SK-N-SH (cell line): Measurements from ENCODE around the gene NECTIN1. TPM values are rescaled to one million over a fixed set of nuclear protein-coding genes. Genes with fewer than 3 reads are reported as not detected.

Experiments used
- CTCF ChIA-PET: fragments of 300-600, 350-600 bp; formaldehyde crosslinking; extraction: SDS; loops from one replicate; lab custom pipeline; 2021; lab: Yijun Ruan, JAX
- POLR2A ChIA-PET: fragments of 350-600 bp; sonication (Branson Sonifier 250); formaldehyde crosslinking; extraction: SDS; loops from one replicate; lab custom pipeline; 2020; ENCODE audit warnings: antibody characterized with exemption, inconsistent platforms; lab: Yijun Ruan, JAX
- DNase-seq: peaks from one replicate; pipeline ENCODE4 v3.0.0; 2012
- H2AFZ ChIP-seq: fragments of 200-600 bp; sonication (generic); 2 replicates; pipeline ENCODE4 v1.8.1; 2016; ENCODE audit warnings: antibody characterized with exemption, mild to moderate bottlenecking, low read depth
- H3F3A ChIP-seq: fragments of 200-600 bp; sonication (generic); replicated peaks from 2 replicates; pipeline ENCODE3; 2016; ENCODE audit warnings: antibody characterized with exemption, mild to moderate bottlenecking; ENCODE audit not compliant: insufficient read depth
- H3K27ac ChIP-seq, 2 experiments: fragments of 200-500 bp in 1 of 2; fragments of 200-600 bp in 1 of 2; sonication (Bioruptor generic) in 1 of 2; sonication (generic), shearing (Covaris generic) in 1 of 2; 2 replicates each; pipeline versions ENCODE4 v1.5.1 to v1.6.1; 2014 to 2016; ENCODE audit warnings: low read depth in 2 of 2, inconsistent platforms in 1 of 2, low read length in 1 of 2, mild to moderate bottlenecking in 1 of 2, mixed read lengths in 1 of 2
- H3K27me3 ChIP-seq: fragments of 200-600 bp; sonication (generic), shearing (Covaris generic); 2 replicates; pipeline ENCODE4 v1.6.1; 2016; ENCODE audit warnings: mixed run types; ENCODE audit not compliant: insufficient read depth
- H3K36me3 ChIP-seq, 2 experiments: fragments of 200-500 bp in 1 of 2; fragments of 200-600 bp in 1 of 2; sonication (Bioruptor generic) in 1 of 2; sonication (generic) in 1 of 2; replicated peaks in 1 of 2; 2 replicates each; pipeline versions ENCODE3 to v1.5.1; 2014 to 2016; ENCODE audit warnings: low read length in 1 of 2, mild to moderate bottlenecking in 1 of 2; ENCODE audit not compliant: insufficient read depth in 2 of 2, control insufficient read depth in 1 of 2
- H3K4me1 ChIP-seq, 2 experiments: fragments of 200-500 bp in 1 of 2; fragments of 200-600 bp in 1 of 2; sonication (Bioruptor generic) in 1 of 2; sonication (generic), shearing (Covaris generic) in 1 of 2; 2 replicates each; pipeline versions ENCODE4 v1.5.1 to v1.6.1; 2014 to 2016; ENCODE audit warnings: low read depth in 1 of 2, low read length in 1 of 2, mixed run types in 1 of 2; ENCODE audit not compliant: insufficient read depth in 2 of 2, control insufficient read depth in 1 of 2
- H3K4me2 ChIP-seq: fragments of 200-600 bp; sonication (generic), shearing (Covaris generic); 2 replicates; pipeline ENCODE4 v1.6.1; 2017; ENCODE audit warnings: mixed run types
- H3K4me3 ChIP-seq, 2 experiments: fragments of 200-500 bp in 1 of 2; fragments of 200-600 bp in 1 of 2; sonication (Bioruptor generic) in 1 of 2; sonication (generic), shearing (Covaris generic) in 1 of 2; 2 replicates each; pipeline versions ENCODE4 v1.5.1 to v1.8.1; 2014 to 2016; ENCODE audit warnings: low read depth in 2 of 2, inconsistent platforms in 1 of 2, low read length in 1 of 2, mild to moderate bottlenecking in 1 of 2, mixed read lengths in 1 of 2, moderate library complexity in 1 of 2
- H3K79me2 ChIP-seq: fragments of 200-600 bp; sonication (generic); 2 replicates; pipeline ENCODE4 v1.8.1; 2017; ENCODE audit warnings: mild to moderate bottlenecking; ENCODE audit not compliant: insufficient read depth
- H3K9ac ChIP-seq: fragments of 200-600 bp; sonication (generic); 2 replicates; pipeline ENCODE4 v1.6.1; 2017; ENCODE audit warnings: mixed run types
- H3K9me2 ChIP-seq: fragments of 200-600 bp; sonication (generic); 2 replicates; pipeline ENCODE4 v1.6.1; 2017; ENCODE audit warnings: mixed run types
- H3K9me3 ChIP-seq: fragments of 200-600 bp; sonication (generic); 2 replicates; pipeline ENCODE4 v1.6.1; 2017; ENCODE audit warnings: mixed run types, mild to moderate bottlenecking, moderate library complexity
- H4K20me1 ChIP-seq: fragments of 200-600 bp; sonication (generic); 2 replicates; pipeline ENCODE4 v1.6.1; 2017; ENCODE audit warnings: mild to moderate bottlenecking, mixed run types; ENCODE audit not compliant: insufficient read depth
- ELF1 ChIP-seq: IDR thresholded peaks from 2 replicates; pipeline ENCODE4 v1.4.0; 2012
- EZH2phosphoT487 ChIP-seq: fragments of 200-600 bp; sonication (generic); IDR thresholded peaks from 2 replicates; pipeline ENCODE4 v1.6.1; 2017; ENCODE audit warnings: low read depth, mixed run types, mild to moderate bottlenecking, antibody characterized with exemption, moderate library complexity, borderline replicate concordance
- FOSL2 ChIP-seq: IDR thresholded peaks from 2 replicates; pipeline ENCODE4 v1.4.0; 2012; ENCODE audit warnings: low read depth, mild to moderate bottlenecking, moderate library complexity, borderline replicate concordance
- MEF2A ChIP-seq: IDR thresholded peaks from 2 replicates; pipeline ENCODE4 v1.4.0; 2012; ENCODE audit warnings: low read depth, borderline replicate concordance
- MXI1 ChIP-seq: IDR thresholded peaks from 2 replicates; pipeline ENCODE4 v1.6.1; 2012; ENCODE audit warnings: mild to moderate bottlenecking, low read depth, low read length, improper control_type of control experiment
- REST ChIP-seq: IDR thresholded peaks from 2 replicates; pipeline ENCODE4 v1.6.1; 2012; ENCODE audit warnings: mild to moderate bottlenecking, low read depth, low read length, moderate library complexity
- RFX5 ChIP-seq: IDR thresholded peaks from 2 replicates; pipeline ENCODE4 v1.6.1; 2012; ENCODE audit warnings: mild to moderate bottlenecking, improper control_type of control experiment, low read length
- RXRA ChIP-seq: IDR thresholded peaks from 2 replicates; pipeline ENCODE4 v1.4.0; 2012; ENCODE audit warnings: low read depth, mild to moderate bottlenecking, borderline replicate concordance
- SIN3A ChIP-seq: IDR thresholded peaks from 2 replicates; pipeline ENCODE4 v1.6.1; 2012; ENCODE audit warnings: low read depth, mild to moderate bottlenecking, low read length, moderate library complexity, borderline replicate concordance
- TAF1 ChIP-seq: IDR thresholded peaks from 2 replicates; pipeline ENCODE4 v1.6.1; 2012; ENCODE audit warnings: low read depth, mild to moderate bottlenecking, low read length, moderate library complexity, borderline replicate concordance
- YY1 ChIP-seq: IDR thresholded peaks from 2 replicates; pipeline ENCODE4 v1.4.0; 2012; ENCODE audit warnings: low read depth, mild to moderate bottlenecking
- WGBS: methylation state at CpG from one replicate; pipeline ENCODE4 v1.1.6; 2017; ENCODE audit warnings: low lambda C conversion rate; 5-methylcytosine and 5-hydroxymethylcytosine counted together
- polyA plus RNA-seq, 3 experiments: library from polyadenylated mRNA; depleted of rRNA; stranded (reverse); fragments of >200 nt; gene quantifications; 2 replicates each; pipeline ENCODE4 v1.2.3, GENCODE V29; 2012
- TF ChIP-seq, protein P1 (sequence below): IDR thresholded peaks from 2 replicates; pipeline ENCODE4; 2012
- TF ChIP-seq, protein P2 (sequence below): IDR thresholded peaks from 2 replicates; pipeline ENCODE4 v1.4.0; 2012; ENCODE audit warnings: low read depth, borderline replicate concordance

Gene NECTIN1
- polyA plus RNA-seq, 1 of the 3 experiments (the other 2 are of a cell fraction), result 9.1 TPM

- Histone ChIP-seq H2AFZ (no peak overlapping the region), H3K79me2 (no peaks in the 10 kb centered on the region), H3K36me3 (no peaks in the 10 kb centered on the region), H3K4me2 (no peak overlapping the region), H4K20me1 (no peaks in the 10 kb centered on the region), H3K4me1 (peaks cover 0 to 23% of the 10 kb centered on the region in 2 experiments; a peak in 1 of 4 replicates), H3K9me2 (no peaks in the 10 kb centered on the region), H3K9me3 (no peaks in the 10 kb centered on the region), H3F3A (no peaks in the 10 kb centered on the region)
- CTCF ChIA-PET, result interaction anchor here (0.6 to 0.9 kb wide), 3 partner anchors 15 to 618 kb away, joined by 3 to 4 read pairs (median 3); no protein-coding TSS in a partner anchor
- 11% methylated on average over 2 of the region's 2 CpGs for WGBS
- TF ChIP-seq ELF1, result no peak
- TF ChIP-seq MEF2A, result no peak
- TF ChIP-seq EZH2phosphoT487, result no peak
- TF ChIP-seq FOSL2, result no peak
- no peak for TF ChIP-seq RXRA
- TF ChIP-seq, all 33 proteins: peak for 0
- Histone ChIP-seq H3K27me3 (peaks cover 7% of the 10 kb centered on the region; the same call in 1 of the 2 replicates), H3K27ac (no peak overlapping the region), H3K9ac (no peak overlapping the region), H3K4me3 (no peak overlapping the region)
- POLR2A ChIA-PET, result no interaction called here
- DNase-seq, result no peak
Observed at GRCh38 chr11:119758291-119758690, 29.3 kb upstream of the NECTIN1 start.

GRCh38 chr11:119757378-119757777 is 28.4 kb upstream of the NECTIN1 start:
- WGBS, result 34% methylated on average over 5 of the region's 5 CpGs
- CTCF ChIA-PET, result interaction anchor here (1.2 kb wide), 1 partner anchor 150 kb away, joined by 3 read pairs; no protein-coding TSS in a partner anchor
- no peak overlapping the region for H3K27ac ChIP-seq

More at GRCh38 chr11:119757378-119757777, 28.4 kb upstream of the NECTIN1 start:
- no peaks in the 10 kb centered on the region for H3K36me3 ChIP-seq
- H3K4me3 ChIP-seq, result no peak overlapping the region
- H3K79me2 ChIP-seq, result no peaks in the 10 kb centered on the region
- no peak overlapping the region for H3K4me2 ChIP-seq
- no peak overlapping the region for H2AFZ ChIP-seq
- no peak for TF ChIP-seq YY1
- no peak for TF ChIP-seq TAF1
- TF ChIP-seq, protein P1, sequence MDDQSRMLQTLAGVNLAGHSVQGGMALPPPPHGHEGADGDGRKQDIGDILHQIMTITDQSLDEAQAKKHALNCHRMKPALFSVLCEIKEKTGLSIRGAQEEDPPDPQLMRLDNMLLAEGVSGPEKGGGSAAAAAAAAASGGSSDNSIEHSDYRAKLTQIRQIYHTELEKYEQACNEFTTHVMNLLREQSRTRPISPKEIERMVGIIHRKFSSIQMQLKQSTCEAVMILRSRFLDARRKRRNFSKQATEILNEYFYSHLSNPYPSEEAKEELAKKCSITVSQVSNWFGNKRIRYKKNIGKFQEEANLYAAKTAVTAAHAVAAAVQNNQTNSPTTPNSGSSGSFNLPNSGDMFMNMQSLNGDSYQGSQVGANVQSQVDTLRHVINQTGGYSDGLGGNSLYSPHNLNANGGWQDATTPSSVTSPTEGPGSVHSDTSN, result no peak
- TF ChIP-seq MXI1, result no peak
- TF ChIP-seq, protein P2, sequence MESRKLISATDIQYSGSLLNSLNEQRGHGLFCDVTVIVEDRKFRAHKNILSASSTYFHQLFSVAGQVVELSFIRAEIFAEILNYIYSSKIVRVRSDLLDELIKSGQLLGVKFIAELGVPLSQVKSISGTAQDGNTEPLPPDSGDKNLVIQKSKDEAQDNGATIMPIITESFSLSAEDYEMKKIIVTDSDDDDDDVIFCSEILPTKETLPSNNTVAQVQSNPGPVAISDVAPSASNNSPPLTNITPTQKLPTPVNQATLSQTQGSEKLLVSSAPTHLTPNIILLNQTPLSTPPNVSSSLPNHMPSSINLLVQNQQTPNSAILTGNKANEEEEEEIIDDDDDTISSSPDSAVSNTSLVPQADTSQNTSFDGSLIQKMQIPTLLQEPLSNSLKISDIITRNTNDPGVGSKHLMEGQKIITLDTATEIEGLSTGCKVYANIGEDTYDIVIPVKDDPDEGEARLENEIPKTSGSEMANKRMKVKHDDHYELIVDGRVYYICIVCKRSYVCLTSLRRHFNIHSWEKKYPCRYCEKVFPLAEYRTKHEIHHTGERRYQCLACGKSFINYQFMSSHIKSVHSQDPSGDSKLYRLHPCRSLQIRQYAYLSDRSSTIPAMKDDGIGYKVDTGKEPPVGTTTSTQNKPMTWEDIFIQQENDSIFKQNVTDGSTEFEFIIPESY, result no peak
- TF ChIP-seq FOSL2, result no peak
- TF ChIP-seq RFX5, result no peak
- TF ChIP-seq EZH2phosphoT487, result no peak
- no peak for TF ChIP-seq SIN3A
- TF ChIP-seq REST, result no peak
- H3K9me3 ChIP-seq, result no peaks in the 10 kb centered on the region
- H3K9me2 ChIP-seq, result no peaks in the 10 kb centered on the region
- H3K4me1 ChIP-seq, result peaks cover 0 to 31% of the 10 kb centered on the region in 2 experiments; a peak in 1 of 4 replicates
- H3K27me3 ChIP-seq, result peaks cover 16% of the 10 kb centered on the region
- POLR2A ChIA-PET, result no interaction called here
- no peak overlapping the region for H3K9ac ChIP-seq
- H3F3A ChIP-seq, result no peaks in the 10 kb centered on the region
- no peak for DNase-seq
- H4K20me1 ChIP-seq, result no peaks in the 10 kb centered on the region
